ENCODE data around the gene LTB4R2. TPM values are rescaled to one million over a fixed set of nuclear protein-coding genes. Genes with fewer than 3 reads are reported as not detected.

Gene LTB4R2
- total and polyA plus RNA-seq, 2 experiments from 2014 or later = 0.40 to 12.6 TPM

DNA sequence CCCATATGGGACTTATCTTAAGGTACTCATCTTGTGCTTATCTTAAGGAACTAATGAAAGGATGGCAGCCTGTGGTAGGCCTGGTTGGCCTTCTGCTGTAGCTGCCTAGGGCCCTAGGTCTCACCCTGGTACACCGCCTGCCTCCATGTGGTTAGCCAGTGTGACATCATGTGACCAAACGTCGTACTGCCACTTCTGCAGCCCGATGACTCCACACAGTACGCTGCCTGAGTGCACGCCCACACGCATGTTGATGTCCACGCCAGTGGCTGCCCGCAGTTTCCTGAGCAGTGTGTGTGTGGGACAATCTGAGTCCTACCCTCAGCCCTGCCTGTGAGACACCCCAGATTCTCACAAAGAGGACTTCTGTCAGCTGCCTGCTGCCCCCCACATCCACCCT is 19.8 kb downstream of the LTB4R2 start (continued):
- no peak for TF ChIP-seq ZNF462 (CRISPR knock-in tag; IDR thresholded peaks at IDR 0.05)
- TF ChIP-seq NANOG (IDR thresholded peaks at IDR 0.05; ENCODE audit: borderline replicate concordance) = no peak

DNA sequence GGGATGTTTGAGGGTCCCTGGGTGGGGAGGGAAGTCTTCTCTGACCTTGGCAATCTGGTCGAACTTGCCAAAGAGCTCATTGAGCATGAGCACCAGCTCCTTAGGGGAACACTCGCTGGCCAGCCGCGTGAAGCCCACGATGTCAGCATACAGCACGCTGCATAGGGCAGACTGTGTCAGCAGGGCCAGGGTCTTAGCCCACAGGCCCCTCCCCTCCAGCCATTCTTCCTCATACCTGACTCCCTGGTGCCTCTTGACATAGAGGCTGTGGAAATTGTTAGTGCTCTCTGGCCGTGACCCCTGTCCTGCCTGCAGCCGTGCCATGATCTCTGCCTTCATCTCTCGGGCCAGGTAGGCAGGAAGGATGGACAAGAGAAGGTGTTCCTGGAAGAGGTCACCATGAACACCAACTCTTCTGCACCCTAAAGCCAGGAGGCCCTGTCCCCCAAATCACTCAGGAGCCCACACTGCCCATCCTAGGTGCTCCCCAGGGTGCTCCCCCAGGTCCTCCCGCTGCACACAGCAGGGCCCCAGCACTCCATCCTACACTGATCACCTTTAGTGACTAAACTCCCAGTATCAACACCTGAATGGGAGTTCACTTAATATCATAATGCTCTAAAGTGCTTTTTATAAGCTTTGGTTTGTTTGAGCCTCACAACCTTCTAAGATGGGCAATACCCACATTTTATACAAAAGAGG is 21.2 kb downstream of the LTB4R2 start:
- TF ChIP-seq, protein P1, sequence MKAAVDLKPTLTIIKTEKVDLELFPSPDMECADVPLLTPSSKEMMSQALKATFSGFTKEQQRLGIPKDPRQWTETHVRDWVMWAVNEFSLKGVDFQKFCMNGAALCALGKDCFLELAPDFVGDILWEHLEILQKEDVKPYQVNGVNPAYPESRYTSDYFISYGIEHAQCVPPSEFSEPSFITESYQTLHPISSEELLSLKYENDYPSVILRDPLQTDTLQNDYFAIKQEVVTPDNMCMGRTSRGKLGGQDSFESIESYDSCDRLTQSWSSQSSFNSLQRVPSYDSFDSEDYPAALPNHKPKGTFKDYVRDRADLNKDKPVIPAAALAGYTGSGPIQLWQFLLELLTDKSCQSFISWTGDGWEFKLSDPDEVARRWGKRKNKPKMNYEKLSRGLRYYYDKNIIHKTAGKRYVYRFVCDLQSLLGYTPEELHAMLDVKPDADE (IDR thresholded peaks at IDR 0.05) = no peak
- TF ChIP-seq JUNB (IDR thresholded peaks at IDR 0.05; ENCODE audit: unreplicated experiment) (no peak), ZNF114 (CRISPR knock-in tag; IDR thresholded peaks at IDR 0.05) (no peak), CREB1 (CRISPR knock-in tag; IDR thresholded peaks at IDR 0.05; ENCODE audit: low read depth) (no peak), EZH2 (IDR thresholded peaks at IDR 0.05; ENCODE audit: low read depth, unreplicated experiment) (no peak)
- TF ChIP-seq, protein P2, sequence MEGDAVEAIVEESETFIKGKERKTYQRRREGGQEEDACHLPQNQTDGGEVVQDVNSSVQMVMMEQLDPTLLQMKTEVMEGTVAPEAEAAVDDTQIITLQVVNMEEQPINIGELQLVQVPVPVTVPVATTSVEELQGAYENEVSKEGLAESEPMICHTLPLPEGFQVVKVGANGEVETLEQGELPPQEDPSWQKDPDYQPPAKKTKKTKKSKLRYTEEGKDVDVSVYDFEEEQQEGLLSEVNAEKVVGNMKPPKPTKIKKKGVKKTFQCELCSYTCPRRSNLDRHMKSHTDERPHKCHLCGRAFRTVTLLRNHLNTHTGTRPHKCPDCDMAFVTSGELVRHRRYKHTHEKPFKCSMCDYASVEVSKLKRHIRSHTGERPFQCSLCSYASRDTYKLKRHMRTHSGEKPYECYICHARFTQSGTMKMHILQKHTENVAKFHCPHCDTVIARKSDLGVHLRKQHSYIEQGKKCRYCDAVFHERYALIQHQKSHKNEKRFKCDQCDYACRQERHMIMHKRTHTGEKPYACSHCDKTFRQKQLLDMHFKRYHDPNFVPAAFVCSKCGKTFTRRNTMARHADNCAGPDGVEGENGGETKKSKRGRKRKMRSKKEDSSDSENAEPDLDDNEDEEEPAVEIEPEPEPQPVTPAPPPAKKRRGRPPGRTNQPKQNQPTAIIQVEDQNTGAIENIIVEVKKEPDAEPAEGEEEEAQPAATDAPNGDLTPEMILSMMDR (conservative IDR thresholded peaks at IDR 0.05; ENCODE audit: low read depth in 2 of 2) = no peak
- no peaks in the 10 kb centered on the region; the same call in 2 of the 3 replicates for H3K9me3 Mint-ChIP-seq
- no peak overlapping the region for H3K27ac Mint-ChIP-seq
- H3K27me3 ChIP-seq (ENCODE audit: insufficient read depth) = peaks cover 72% of the 10 kb centered on the region
- H3F3A ChIP-seq (replicated peaks; ENCODE audit: low read depth) = 0 out of 2 replicates have a peak, but pooled peaks cover 8% of the 10 kb centered on the region
- ATAC-seq = no peak
- H3K4me3 Mint-ChIP-seq = no peak overlapping the region
- H3K9me2 ChIP-seq (ENCODE audit: insufficient read depth) = no peaks in the 10 kb centered on the region
- peaks cover 24% of the 10 kb centered on the region; the same call in 1 of the 2 replicates for H3K4me1 ChIP-seq (ENCODE audit: insufficient read depth)
- peak overlapping the region; percentile 80 for H3K4me3 ChIP-seq
- H3K27me3 Mint-ChIP-seq (ENCODE audit: insufficient read depth, low read depth, poor library complexity) = peaks cover 66% of the 10 kb centered on the region
- DNase-seq (ENCODE audit: low spot score) = no peak
- H3K4me1 Mint-ChIP-seq = peaks cover 20% of the 10 kb centered on the region
- H3K36me3 Mint-ChIP-seq (ENCODE audit: low read depth) = no peaks in the 10 kb centered on the region; the same call in 2 of the 3 replicates
- no peaks in the 10 kb centered on the region; the same call in 1 of the 2 replicates for H4K20me1 ChIP-seq (replicated peaks; ENCODE audit: insufficient read depth)
- no peaks in the 10 kb centered on the region for H3K79me2 ChIP-seq (replicated peaks; ENCODE audit: insufficient read depth)
- H3K36me3 ChIP-seq (ENCODE audit: insufficient read depth) = no peaks in the 10 kb centered on the region
- peak overlapping the region; percentile 100 for H2AFZ ChIP-seq
- H3K27ac ChIP-seq (ENCODE audit: low read depth) = no peak overlapping the region
- H3K4me2 ChIP-seq = peak overlapping the region; percentile 92

Data from GM23338 (cell line).